ENCODE measurements around the gene FAM120A. TPM values are rescaled to one million over a fixed set of nuclear protein-coding genes. Genes with fewer than 3 reads are reported as not detected.
A peak's percentile ranks its signal among the peaks of the same experiment; 100 is the strongest.

FAM120A gene
- total and polyA plus RNA-seq, 4 donors = 28.3 to 91.0 (median 50.3) TPM

GRCh38 chr9:93461414-93461743, 9.9 kb downstream of the FAM120A start:
- no peak overlapping the region for H3K27ac ChIP-seq (ENCODE audit: low read depth in 1 of 2, low read length in 2 of 2)
- 98% methylated on average over 1 of the region's 1 CpG for WGBS
- peaks cover 17 to 42% (median 18%) of the 10 kb centered on the region in 4 donors for H3K4me1 ChIP-seq (ENCODE audit: control insufficient read depth in 4 of 4, insufficient read depth in 4 of 4, low read length in 3 of 4)
- no peaks in the 10 kb centered on the region for H3K9me3 ChIP-seq (ENCODE audit: control insufficient read depth in 4 of 4, low read length in 3 of 4)
- no peaks in the 10 kb centered on the region for H3K36me3 ChIP-seq (ENCODE audit: control insufficient read depth in 4 of 4, insufficient read depth in 3 of 4, low read depth in 1 of 4, low read length in 3 of 4)
- H3K4me3 ChIP-seq (ENCODE audit: low read depth in 1 of 3, low read length in 3 of 3) = no peak overlapping the region
- H3K27me3 ChIP-seq (ENCODE audit: control insufficient read depth in 4 of 4, insufficient read depth in 4 of 4, low read length in 3 of 4) = no peaks in the 10 kb centered on the region
- TF ChIP-seq NR2F2 (IDR thresholded peaks at IDR 0.05) (no peak), SP1 (IDR thresholded peaks at IDR 0.05) (no peak), FOXA1 (IDR thresholded peaks at IDR 0.05) (no peak), ATF3 (IDR thresholded peaks at IDR 0.05) (no peak), FOXA2 (IDR thresholded peaks at IDR 0.05) (no peak), YY1 (IDR thresholded peaks at IDR 0.05) (no peak), JUND (IDR thresholded peaks at IDR 0.05) (no peak), RAD21 (IDR thresholded peaks at IDR 0.05) (no peak), HNF4G (IDR thresholded peaks at IDR 0.05) (no peak), EGR1 (IDR thresholded peaks at IDR 0.05; ENCODE audit: low read depth in 2 of 2) (no peak), HNF4A (conservative IDR thresholded peaks at IDR 0.05) (no peak), GABPA (IDR thresholded peaks at IDR 0.05 in 1 of 2, conservative IDR thresholded peaks at IDR 0.05 in 1 of 2) (no peak), REST (IDR thresholded peaks at IDR 0.05) (no peak)
- no peak for DNase-seq (ENCODE audit: low spot score)
- no peak overlapping the region for H3K9ac ChIP-seq (ENCODE audit: low read depth in 1 of 2, low read length in 2 of 2)

- 44% methylated on average over 2 of the region's 2 CpGs for WGBS
These were observed 10.3 kb downstream of the FAM120A start for GRCh38 chr9:93461821-93462220.

GRCh38 chr9:93463638-93464248, 12.3 kb downstream of the FAM120A start:
- WGBS = 88% methylated on average over 4 of the region's 4 CpGs
- TF ChIP-seq RXRA (IDR thresholded peaks at IDR 0.05) (no peak), SP1 (IDR thresholded peaks at IDR 0.05) (no peak), FOXA1 (IDR thresholded peaks at IDR 0.05) (no peak), TAF1 (conservative IDR thresholded peaks at IDR 0.05) (no peak), ZBTB33 (IDR thresholded peaks at IDR 0.05) (no peak), FOXA2 (IDR thresholded peaks at IDR 0.05) (no peak), EGR1 (IDR thresholded peaks at IDR 0.05; ENCODE audit: low read depth in 2 of 2) (no peak)
- Histone ChIP-seq H3K4me3 (ENCODE audit: low read depth in 1 of 3, low read length in 3 of 3) (no peak overlapping the region), H3K27me3 (ENCODE audit: control insufficient read depth in 4 of 4, insufficient read depth in 4 of 4, low read length in 3 of 4) (no peaks in the 10 kb centered on the region), H3K4me1 (ENCODE audit: control insufficient read depth in 4 of 4, insufficient read depth in 4 of 4, low read length in 3 of 4) (peaks cover 23 to 47% (median 24%) of the 10 kb centered on the region in 4 donors), H3K36me3 (ENCODE audit: control insufficient read depth in 4 of 4, insufficient read depth in 3 of 4, low read depth in 1 of 4, low read length in 3 of 4) (no peaks in the 10 kb centered on the region), H3K9me3 (ENCODE audit: control insufficient read depth in 4 of 4, low read length in 3 of 4) (no peaks in the 10 kb centered on the region), H3K27ac (ENCODE audit: low read depth in 1 of 2, low read length in 2 of 2) (no peak overlapping the region), H3K9ac (ENCODE audit: low read depth in 1 of 2, low read length in 2 of 2) (no peak overlapping the region)
- DNase-seq (ENCODE audit: low spot score) = no peak

More at GRCh38 chr9:93461821-93462220, 10.3 kb downstream of the FAM120A start:
- Histone ChIP-seq H3K9me3 (ENCODE audit: control insufficient read depth in 4 of 4, low read length in 3 of 4) (no peaks in the 10 kb centered on the region), H3K9ac (ENCODE audit: low read depth in 1 of 2, low read length in 2 of 2) (no peak overlapping the region), H3K27me3 (ENCODE audit: control insufficient read depth in 4 of 4, insufficient read depth in 4 of 4, low read length in 3 of 4) (no peaks in the 10 kb centered on the region), H3K4me3 (ENCODE audit: low read depth in 1 of 3, low read length in 3 of 3) (no peak overlapping the region), H3K27ac (ENCODE audit: low read depth in 1 of 2, low read length in 2 of 2) (no peak overlapping the region), H3K36me3 (ENCODE audit: control insufficient read depth in 4 of 4, insufficient read depth in 3 of 4, low read depth in 1 of 4, low read length in 3 of 4) (no peaks in the 10 kb centered on the region), H3K4me1 (ENCODE audit: control insufficient read depth in 4 of 4, insufficient read depth in 4 of 4, low read length in 3 of 4) (peaks cover 18 to 44% (median 23%) of the 10 kb centered on the region in 4 donors)
- DNase-seq (ENCODE audit: low spot score) = no peak
- TF ChIP-seq HNF4A (conservative IDR thresholded peaks at IDR 0.05) (peak in 1 of 2 donors; percentile 11), ATF3 (IDR thresholded peaks at IDR 0.05) (no peak)
